GM18861 (cell line): ENCODE data around the gene CDC5L.

Experiments used
- ATAC-seq: cut with Tn5 transposase; IDR thresholded peaks from one replicate; pipeline ENCODE4 v1.9.1; 2021; ENCODE audit not compliant: unreplicated experiment

CDC5L gene

DNA sequence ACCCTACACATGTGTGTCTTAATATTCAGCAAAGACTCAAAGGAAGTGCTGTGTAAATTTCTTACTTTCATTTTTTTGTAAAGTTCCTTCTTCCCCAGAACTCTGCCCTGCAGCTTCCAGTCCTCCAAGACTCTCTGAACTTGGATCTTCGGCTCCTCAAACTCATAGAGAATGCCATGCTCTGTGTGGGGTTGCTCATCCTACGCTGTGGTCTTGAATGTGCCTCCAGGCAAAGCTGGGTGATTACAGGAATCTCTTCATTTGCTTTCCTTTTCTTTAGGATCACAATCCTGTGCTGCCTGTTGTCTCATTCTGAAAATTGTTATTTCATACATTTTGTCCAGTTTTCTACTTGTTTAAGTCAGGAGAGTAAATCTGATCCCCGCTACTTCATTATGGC, 14.5 kb upstream of the CDC5L start:
- ATAC-seq: no peak

DNA sequence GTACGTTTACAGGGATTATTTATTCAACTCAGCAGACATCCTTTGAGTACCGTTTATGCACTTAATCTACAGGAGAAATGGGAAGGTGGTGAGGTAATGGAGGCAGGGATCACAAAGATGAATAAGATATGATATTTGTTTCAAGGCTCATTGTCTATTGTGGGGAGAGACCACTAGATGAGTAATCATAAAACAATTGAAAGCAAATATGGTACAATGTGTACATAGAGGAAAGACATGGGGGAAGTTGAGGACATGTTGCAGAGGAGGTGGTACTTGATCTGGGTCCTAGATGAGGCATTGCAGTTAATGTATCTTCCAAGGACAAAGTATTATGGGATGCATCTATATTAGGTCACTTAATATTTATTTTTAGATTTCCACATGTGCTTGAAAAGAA, 13.7 kb upstream of the CDC5L start:
- ATAC-seq: no peak

DNA sequence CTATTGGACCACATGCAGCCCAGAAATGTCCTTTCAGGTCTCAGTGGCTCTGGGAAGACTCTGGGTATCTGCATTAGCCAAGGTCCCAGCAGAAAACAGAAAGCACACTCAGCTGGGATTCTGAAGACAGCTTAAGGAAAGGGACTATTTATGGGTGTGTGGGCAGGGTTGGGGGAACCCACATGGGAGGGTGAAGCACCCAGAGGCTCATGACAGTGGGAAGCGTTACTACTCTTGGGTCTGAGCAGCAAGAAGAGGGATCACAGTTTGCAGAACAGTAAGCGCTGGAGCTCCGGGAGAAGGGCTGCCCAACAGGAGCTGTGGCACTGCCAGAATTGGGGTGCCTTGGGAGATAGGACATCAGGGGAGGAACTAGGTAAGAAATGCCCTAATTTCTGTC, 12.4 kb upstream of the CDC5L start:
- no peak for ATAC-seq

DNA sequence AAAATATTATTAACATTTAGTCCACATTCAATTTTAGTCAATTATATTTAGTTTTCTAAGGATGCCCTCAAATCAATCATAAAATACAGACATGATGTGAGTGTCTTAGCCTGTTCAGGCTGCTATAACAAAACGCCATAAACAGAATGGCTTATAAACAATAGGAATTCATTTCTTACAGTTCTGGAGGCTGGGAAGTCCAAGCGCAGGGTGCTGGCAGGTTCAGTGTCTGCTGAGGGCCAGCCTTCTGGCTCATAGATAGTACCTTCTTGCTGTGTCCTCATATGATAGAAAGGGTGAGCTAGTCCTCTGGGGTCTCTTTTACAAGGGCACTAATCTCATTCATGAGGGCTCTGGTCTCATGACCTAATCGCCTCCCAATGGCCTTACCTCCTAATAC, 10.0 kb upstream of the CDC5L start:
- no peak for ATAC-seq

DNA sequence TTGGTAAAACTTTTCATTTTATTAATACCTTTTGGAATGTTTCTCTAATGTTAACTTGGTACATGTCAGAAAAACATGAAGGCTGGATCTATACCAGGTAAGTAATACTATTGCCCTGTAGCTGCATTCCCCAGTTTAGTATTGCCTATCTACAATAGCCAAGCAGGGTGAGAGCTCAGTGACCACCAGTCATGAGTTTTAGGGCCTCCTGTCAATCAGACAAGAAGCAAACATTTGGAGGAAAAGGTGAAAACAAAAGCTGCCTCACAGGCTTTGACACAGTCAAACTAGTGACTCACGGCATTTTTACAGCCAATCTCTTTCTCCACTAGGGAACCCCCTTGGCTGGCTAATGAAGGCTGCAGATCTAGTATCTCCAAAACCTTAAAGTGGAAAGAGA, 9.5 kb upstream of the CDC5L start:
- no peak for ATAC-seq

DNA sequence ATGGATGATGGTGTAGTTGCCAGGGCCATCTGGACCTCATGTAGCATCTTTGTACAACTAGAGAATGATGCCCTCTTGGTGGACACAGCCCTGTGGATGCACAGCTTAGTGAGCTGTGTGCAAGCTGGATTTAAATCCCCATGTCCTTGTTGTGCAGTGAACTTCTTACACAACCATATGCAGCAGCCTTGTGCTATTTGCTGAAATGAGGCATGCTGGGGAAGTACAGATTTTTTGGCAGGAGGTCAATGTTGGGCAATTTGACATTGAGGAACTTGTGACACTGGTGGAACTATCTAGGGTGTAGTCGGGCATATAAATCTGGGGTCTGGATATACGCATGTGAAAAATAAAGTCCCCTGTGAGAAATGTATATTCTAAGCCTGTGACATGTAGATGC, 5.8 kb upstream of the CDC5L start:
- no peak for ATAC-seq

DNA sequence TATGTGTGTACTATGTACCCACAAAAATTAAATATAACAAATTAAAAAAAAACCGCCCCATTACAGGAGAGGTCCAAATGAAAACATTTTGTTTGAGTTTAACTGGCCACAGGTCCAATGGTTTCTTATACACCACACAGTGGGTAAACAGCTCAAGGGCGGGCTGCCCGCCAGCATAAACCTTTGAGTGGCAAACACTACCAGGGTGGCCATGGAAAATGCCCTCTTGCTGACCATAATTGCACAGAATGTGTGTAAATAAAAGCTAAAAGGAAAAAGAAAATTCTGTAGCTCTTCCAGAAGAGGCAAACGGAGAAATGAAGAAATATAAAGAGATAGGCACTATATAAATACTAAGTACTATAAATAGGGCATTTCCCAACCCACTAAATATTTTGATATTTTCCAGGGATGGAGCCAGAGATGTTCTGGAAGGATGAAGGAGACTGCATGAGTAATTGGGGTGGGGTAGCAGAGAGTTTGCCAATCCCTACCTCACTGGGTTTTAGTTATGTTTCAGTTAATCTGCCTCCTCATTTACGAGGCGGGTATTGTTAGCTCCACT, 1.1 kb upstream of the CDC5L start:
- no peak for ATAC-seq

DNA sequence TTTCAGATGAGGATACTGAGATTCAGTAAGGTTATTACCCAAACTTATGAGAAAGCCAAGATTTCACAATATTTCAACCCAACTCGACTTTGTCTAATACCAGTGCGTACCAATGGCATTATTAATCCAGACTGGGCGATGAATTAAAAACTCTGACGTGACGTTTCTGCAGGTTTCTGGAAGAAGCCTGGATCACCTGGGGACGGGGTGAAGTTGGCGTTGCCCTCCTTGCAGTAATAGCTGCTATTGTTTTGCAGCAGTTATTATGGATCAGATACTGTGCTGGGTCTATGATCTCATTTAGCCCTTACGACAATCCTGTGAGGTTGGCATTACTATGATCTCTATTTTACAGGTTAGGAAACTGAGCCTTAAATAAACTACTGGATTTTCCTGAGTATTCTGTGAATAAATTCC, 569 bp upstream of the CDC5L start:
- no peak for ATAC-seq

DNA sequence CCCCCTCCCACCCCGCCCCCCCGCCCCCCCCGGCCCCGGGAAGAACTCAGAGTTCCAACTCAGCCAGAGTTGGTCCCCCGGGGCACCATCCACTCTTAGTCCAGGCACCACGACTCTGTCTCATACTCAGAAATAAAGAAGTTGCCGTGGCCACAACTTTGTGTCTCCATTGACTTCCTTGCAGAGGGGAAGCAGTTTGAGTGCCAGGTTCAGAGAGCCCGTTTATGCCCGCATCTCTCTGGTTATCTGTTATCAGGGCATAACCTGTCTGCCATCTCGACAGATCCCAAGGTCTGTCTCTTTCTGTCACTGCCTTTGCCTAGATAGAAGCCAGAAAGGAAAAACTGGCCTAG, 605 bp downstream of the CDC5L start:
- peak; percentile 4 for ATAC-seq

DNA sequence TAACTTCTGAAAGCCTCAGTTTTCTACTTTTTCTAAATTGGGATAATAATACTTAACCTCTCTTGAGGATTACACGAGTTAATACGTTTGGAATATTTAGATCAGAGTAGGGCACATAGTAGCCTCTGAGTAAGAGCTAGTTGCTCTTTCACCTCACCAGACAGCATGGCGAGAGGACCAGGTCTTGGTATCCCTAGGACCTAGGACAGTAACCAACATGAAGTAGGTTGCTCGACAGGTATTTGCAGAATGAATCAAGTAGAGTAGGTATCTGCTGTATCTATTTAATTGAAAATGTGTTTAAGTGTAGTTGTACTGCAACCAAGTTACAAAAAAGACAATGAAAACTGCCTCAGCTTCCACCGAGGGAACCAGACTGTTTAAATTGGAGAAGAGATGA, 1.4 kb downstream of the CDC5L start:
- ATAC-seq: no peak

DNA sequence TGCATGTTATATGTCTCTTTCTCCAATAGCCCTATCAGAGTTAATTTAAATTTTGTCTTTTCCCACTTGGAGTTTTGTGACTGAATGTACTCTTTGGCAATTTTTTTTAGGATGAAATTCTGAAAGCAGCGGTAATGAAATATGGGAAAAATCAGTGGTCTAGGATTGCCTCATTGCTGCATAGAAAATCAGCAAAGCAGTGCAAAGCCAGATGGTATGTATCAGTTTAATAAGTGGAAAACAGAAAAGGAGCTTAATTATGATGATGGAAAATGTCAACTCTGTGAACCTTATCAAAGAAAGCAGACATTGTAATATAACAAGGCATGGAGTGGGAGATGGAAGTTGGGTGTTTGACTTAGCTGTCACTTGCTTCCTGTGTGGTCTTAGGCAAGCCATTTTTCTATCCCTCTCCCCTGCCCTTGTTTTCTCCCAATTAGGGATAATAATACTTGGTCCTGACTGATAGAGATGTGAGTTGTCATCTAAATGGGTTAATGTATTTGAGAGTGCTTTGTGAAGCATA, 2.7 kb downstream of the CDC5L start:
- ATAC-seq: no peak

DNA sequence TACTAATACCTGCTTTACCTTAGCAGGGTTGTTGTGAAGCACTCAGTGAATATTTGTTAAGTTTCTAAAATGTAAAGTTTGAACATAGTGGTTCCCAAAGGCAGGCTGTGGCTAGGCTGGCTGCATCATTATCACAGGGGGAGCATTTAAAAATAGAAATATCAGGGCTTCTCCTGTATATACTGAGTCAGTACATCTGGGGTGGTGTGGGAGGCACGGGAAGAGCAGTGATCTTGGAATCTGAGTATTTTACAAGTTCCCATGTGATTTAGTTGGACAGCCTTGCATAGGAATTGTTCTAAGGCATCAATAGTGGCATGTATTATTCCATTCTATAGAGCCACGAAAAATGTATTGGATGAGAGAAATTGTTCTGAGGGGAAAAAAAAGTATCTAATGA, 8.0 kb downstream of the CDC5L start:
- no peak for ATAC-seq

DNA sequence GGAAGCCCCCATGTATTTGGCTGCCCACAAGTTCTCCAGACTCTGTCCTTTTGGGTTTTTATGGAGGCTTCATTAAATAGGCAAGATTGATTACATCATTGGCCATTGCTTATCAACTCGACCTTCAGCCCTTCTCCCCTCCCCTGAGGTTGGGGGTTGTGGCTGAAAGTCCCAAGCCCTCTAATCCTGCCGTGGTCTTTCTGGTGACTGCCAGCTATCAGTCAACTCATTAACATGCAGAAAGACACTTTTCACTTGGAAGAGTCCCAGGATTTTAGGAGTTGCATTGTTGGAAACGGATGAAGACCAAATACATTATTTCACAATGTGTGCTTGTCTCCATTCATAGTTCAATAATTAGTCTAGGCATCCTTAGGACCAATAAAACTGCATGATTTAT, 9.5 kb downstream of the CDC5L start:
- ATAC-seq: no peak

DNA sequence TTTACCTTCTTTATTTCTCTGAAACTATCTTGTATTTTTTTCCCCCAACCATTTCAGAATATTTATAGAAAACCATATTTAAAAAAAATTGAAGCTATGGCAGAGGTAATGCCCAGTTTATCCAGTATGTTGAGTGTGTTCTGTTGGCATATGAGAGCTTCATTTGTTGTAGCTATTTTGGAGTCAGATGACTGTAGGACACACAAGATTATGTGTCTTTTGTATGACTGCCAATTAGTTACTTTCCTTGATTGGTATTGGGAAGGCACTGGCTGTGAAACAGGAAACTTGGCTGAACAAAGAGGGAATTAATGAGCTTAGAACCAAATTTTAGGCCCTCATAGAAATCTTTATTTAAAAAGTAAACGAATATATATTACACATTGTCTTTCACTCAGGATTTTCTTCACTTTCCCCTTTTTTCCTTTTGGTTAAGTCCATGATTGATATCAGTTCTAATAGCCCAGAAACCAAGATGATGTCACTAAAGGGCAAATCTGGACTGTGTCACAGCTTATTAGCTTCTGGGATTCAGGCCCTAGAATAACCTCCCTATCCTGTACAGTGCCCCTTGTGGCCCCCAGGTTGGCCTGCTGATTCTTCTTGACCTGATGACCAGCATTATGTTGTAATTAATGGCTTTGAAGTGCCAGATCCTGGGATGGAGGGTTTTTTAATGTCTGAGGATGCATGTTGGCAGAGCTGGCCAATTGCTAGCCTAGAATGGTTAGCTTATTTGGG, 10.1 kb downstream of the CDC5L start:
- ATAC-seq: no peak

DNA sequence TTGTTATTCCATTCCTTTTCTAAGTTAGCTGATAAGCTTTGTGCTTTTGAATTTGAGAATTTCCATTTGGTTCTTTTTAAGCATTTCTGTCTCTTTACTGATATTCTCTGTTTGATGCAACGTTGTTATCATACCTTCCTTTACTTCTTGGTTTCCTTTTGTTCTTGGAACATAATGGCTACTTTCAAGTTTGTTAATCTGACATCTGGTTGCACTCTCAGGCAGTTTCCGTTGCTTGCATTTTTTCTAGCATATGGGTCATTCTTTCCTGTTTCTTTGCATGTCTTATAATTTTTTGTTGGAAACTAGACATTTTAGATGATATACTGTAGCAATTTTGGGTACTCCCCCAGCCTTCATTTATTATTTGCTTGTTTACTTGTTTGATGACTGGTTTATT, 12.5 kb downstream of the CDC5L start:
- no peak for ATAC-seq

DNA sequence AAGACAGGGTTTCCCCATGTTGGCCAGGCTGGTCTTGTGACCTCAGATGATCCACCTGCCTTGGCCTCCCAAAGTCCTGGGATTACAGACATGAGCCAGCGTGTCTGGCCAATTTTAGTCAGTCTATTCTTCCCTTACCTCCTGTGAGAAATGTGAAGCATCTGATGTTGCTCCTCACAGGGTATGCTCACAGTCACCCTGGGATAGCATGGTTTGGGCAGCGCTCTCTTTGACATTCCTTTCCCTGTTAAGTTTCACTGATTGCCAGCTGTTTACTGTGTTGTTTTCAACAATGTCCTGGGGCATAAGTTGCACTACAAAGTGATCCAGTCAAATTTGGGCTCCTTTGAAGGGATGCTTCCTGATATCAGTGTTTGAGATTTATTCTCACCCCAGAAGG, 13.1 kb downstream of the CDC5L start:
- no peak for ATAC-seq

DNA sequence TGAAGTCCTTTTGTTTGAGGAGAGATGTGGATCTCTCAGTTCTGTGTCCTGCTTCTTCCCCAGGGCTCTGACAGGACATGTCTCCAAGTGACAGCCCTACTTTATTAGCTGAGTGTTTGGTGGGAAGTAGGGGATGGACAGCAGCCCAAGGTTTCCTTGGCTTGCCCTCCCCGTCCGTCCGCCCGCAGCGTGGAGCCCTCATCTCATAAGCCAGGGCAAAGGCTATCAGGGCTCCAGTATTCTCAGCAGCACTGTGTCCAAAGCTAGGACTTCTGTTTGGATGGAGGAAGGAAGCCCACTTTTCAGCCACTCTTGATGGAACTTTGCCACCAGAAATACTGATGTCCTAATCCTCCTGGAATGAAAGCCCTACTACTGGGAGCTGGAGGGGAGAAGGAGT, 13.6 kb downstream of the CDC5L start:
- no peak for ATAC-seq

DNA sequence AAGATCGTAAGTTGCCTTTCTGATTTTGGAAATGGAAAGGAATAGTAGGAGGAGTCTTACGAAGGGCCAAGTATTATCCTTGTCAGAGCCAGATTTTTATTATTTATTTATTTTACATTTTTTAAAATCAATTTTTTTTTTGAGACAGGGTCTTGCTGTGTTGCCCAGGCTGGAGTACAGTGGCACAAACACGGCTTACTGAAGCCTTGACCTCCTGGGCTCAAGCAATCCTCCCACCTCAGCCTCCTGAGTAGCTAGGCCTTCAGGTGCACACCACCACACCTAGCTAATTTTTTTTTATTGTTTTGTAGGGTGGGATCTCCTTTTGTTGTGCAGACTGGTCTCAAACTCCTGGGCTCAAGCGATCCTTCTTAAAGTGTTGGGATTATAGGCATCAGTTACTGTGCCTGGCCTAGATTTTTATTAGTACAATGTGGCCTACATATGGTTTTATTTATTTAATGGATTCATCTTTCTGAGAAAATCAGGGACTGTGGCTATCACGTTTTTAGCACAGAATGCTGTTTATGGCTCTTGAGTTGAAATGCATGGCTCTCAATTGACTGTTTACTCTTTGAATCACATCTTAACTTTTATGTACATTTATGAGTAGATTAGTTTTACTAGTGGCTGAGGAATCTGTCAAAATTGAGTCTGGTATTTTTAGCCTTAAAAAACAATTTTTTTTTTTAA, 16.7 kb downstream of the CDC5L start:
- no peak for ATAC-seq

DNA sequence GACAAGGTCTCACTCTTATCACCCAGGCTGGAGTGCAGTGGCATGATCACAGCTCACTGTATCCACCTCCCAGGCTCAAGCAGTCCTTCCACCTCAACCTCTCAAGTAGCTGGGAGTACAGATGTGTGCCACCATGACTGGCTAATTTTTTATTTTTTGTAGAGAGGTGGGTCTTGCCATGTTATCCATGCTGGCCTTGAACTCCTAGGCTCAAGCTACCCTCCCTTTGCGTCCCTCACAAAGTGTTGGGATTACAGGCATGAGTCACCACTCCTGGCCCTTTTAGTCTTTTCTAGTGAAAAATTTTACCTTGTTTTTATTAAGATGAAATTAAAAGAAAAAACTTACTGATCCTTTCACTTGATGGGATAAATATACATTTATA, 17.2 kb downstream of the CDC5L start:
- no peak for ATAC-seq

DNA sequence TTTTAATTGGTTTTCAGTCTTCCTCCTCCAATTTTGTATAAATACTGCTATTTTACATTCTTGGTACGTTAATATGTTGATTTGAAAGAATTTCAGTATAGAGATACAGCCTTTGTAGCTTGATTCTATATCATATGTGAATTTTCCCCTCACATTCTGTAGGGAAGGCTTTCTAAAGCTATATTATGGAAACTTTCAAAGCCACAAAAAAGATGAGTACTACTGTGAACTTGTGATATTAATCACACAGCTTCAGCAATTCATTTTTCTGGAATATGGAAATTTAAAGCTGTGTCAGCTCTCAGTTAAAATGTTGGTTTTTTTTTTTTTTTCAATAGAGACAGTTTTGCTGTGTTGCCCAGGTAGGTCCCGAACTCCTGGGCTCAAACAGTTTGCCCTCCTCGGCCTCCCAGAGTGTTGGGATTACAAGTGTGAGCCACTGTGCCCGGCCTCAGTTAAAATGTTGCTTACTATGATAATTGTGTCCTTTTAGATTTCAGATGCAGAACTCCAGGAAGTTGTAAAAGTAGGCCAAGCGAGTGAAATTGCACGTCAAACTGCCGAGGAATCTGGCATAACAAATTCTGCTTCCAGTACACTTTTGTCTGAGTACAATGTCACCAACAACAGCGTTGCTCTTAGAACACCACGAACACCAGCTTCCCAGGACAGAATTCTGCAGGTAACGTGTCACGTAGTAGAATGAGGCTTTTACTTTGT, 20.6 kb downstream of the CDC5L start:
- ATAC-seq: no peak

DNA sequence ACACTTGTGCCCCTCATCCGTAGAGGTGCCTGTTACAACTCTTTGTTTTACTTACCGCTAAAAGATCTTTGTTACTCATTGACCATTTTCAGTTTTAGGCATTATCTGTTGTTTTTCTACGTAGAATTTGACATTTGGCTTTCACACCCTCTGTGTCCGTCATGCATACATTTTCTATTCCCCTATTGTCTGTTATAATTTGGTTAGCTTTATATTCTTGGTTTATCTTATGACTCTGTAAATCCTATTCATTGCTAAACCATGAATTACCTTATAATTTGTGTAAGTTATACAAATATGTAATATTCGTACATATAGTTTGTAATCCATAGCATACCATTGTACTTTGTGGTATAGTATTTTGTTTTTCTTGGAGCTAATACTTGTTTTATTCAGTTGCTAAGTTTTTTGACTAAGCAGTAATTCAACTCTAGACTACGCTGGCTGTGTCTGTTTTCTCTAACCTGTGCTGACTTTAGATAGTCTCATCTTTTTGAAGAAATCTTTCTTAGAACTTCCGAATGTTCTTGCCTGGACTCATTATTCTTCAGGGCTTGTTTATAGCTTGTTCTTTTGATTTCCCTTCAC, 21.8 kb downstream of the CDC5L start:
- ATAC-seq: no peak
